ENCODE results near the gene ITPR1.

DNA sequence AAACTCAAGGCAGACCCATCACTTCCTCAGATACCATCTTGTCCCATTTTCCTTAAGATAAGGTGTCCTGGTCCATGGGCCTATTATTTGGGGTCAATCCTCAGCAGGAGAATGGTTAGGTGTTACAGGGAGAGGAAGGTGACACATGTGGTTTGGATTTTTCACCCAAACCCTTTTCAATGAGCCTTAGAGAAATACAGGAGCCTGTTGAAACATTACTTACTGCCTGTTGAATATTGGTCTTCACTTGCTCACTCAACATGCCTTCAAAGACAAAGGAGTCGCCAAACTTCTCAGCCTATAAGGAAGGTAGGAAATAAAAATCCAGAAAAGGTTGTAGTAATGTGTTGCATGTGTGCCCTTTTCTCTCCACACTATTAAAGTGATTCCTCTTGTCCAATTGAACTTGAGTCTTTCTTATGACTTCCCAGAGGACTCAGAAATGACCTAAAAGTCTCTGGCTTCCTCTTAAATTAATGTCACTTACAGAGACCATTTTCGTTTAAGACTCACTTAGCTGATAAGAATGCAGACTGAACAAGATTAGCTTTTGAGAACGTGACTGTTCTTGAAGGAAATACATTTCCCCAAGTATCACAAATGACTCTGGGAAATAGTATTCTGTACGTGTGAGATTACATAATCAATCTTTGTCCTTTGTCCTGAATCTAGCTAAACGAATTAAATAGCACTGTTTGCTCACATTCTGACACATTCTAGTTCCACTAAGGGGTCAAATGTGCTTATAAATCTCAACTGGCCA is 43.9 kb upstream of the ITPR1 start:
- TF ChIP-seq, protein P1, sequence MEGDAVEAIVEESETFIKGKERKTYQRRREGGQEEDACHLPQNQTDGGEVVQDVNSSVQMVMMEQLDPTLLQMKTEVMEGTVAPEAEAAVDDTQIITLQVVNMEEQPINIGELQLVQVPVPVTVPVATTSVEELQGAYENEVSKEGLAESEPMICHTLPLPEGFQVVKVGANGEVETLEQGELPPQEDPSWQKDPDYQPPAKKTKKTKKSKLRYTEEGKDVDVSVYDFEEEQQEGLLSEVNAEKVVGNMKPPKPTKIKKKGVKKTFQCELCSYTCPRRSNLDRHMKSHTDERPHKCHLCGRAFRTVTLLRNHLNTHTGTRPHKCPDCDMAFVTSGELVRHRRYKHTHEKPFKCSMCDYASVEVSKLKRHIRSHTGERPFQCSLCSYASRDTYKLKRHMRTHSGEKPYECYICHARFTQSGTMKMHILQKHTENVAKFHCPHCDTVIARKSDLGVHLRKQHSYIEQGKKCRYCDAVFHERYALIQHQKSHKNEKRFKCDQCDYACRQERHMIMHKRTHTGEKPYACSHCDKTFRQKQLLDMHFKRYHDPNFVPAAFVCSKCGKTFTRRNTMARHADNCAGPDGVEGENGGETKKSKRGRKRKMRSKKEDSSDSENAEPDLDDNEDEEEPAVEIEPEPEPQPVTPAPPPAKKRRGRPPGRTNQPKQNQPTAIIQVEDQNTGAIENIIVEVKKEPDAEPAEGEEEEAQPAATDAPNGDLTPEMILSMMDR (tag by site-specific recombination; IDR thresholded peaks at IDR 0.05): no peak
- TF ChIP-seq ZNF132 (tag by site-specific recombination; IDR thresholded peaks at IDR 0.05; ENCODE audit: borderline replicate concordance) (no peak), IKZF3 (tag by site-specific recombination; IDR thresholded peaks at IDR 0.05) (no peak), ZNF274 (IDR thresholded peaks at IDR 0.05; ENCODE audit: low read length) (no peak), ZNF274 (tag by site-specific recombination; IDR thresholded peaks at IDR 0.05; ENCODE audit: borderline replicate concordance) (no peak), ZNF658 (tag by site-specific recombination; IDR thresholded peaks at IDR 0.05) (no peak), ZFP3 (tag by site-specific recombination; IDR thresholded peaks at IDR 0.05; ENCODE audit: low read depth) (no peak), ZNF555 (tag by site-specific recombination; conservative IDR thresholded peaks at IDR 0.05) (no peak), SCRT1 (tag by site-specific recombination; IDR thresholded peaks at IDR 0.05; ENCODE audit: borderline replicate concordance) (peak; percentile 52; the same call in 1 of the 2 replicates), ZFP41 (tag by site-specific recombination; IDR thresholded peaks at IDR 0.05; ENCODE audit: borderline replicate concordance) (no peak)
- TF ChIP-seq, protein P2, sequence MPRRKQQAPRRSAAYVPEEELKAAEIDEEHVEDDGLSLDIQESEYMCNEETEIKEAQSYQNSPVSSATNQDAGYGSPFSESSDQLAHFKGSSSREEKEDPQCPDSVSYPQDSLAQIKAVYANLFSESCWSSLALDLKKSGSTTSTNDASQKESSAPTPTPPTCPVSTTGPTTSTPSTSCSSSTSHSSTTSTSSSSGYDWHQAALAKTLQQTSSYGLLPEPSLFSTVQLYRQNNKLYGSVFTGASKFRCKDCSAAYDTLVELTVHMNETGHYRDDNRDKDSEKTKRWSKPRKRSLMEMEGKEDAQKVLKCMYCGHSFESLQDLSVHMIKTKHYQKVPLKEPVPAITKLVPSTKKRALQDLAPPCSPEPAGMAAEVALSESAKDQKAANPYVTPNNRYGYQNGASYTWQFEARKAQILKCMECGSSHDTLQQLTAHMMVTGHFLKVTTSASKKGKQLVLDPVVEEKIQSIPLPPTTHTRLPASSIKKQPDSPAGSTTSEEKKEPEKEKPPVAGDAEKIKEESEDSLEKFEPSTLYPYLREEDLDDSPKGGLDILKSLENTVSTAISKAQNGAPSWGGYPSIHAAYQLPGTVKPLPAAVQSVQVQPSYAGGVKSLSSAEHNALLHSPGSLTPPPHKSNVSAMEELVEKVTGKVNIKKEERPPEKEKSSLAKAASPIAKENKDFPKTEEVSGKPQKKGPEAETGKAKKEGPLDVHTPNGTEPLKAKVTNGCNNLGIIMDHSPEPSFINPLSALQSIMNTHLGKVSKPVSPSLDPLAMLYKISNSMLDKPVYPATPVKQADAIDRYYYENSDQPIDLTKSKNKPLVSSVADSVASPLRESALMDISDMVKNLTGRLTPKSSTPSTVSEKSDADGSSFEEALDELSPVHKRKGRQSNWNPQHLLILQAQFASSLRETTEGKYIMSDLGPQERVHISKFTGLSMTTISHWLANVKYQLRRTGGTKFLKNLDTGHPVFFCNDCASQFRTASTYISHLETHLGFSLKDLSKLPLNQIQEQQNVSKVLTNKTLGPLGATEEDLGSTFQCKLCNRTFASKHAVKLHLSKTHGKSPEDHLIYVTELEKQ (tag by site-specific recombination; IDR thresholded peaks at IDR 0.05; ENCODE audit: borderline replicate concordance): no peak
- TF ChIP-seq, protein P3, sequence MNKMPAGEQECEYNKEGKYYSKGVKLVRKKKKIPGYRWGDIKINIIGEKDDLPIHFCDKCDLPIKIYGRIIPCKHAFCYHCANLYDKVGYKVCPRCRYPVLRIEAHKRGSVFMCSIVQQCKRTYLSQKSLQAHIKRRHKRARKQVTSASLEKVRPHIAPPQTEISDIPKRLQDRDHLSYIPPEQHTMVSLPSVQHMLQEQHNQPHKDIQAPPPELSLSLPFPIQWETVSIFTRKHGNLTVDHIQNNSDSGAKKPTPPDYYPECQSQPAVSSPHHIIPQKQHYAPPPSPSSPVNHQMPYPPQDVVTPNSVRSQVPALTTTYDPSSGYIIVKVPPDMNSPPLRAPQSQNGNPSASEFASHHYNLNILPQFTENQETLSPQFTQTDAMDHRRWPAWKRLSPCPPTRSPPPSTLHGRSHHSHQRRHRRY (tag by site-specific recombination; IDR thresholded peaks at IDR 0.05): no peak

Measured in HEK293 (cell line).